HG03045 (cell line): ENCODE data around the gene GNAI3.

Experiments
- ATAC-seq: cut with Tn5 transposase; IDR thresholded peaks from one replicate; pipeline ENCODE4 v1.9.1; 2021; ENCODE audit warnings: mild to moderate bottlenecking, moderate library complexity; ENCODE audit not compliant: unreplicated experiment

GNAI3 gene

GRCh38 chr1:109548321-109549267 lies at the start of gene GNAI3:
Gene GNAI3 (plus strand): TSS chr1:109548615. CDS start chr1:109548721, 106 bp downstream.
- ATAC-seq, result peak; percentile 93

- no peak for ATAC-seq
Observed at GRCh38 chr1:109499081-109499480, 49.3 kb upstream of the GNAI3 start.

- no peak for ATAC-seq
Observed at GRCh38 chr1:109499661-109500536, 48.5 kb upstream of the GNAI3 start.

GRCh38 chr1:109500941-109501381 lies 47.5 kb upstream of the GNAI3 start:
- ATAC-seq, result no peak

- no peak for ATAC-seq
Observed at GRCh38 chr1:109501644-109502363, 46.6 kb upstream of the GNAI3 start.

- no peak for ATAC-seq
Observed at GRCh38 chr1:109502364-109502851, 46.0 kb upstream of the GNAI3 start.

GRCh38 chr1:109503935-109504334 lies 44.5 kb upstream of the GNAI3 start:
- no peak for ATAC-seq

- no peak for ATAC-seq
Observed at GRCh38 chr1:109504974-109505373, 43.4 kb upstream of the GNAI3 start.

- no peak for ATAC-seq
Observed at GRCh38 chr1:109508001-109508872, 40.2 kb upstream of the GNAI3 start.

- ATAC-seq, result no peak
Observed at GRCh38 chr1:109508873-109509175, 39.6 kb upstream of the GNAI3 start.

- no peak for ATAC-seq
Observed at GRCh38 chr1:109509176-109510134, 39.0 kb upstream of the GNAI3 start, which contains the start of gene AMIGO1. Gene AMIGO1 (minus strand): TSS chr1:109509727. CDS start chr1:109508912, 815 bp downstream.

- ATAC-seq, result no peak
Observed at GRCh38 chr1:109513110-109513710, 35.2 kb upstream of the GNAI3 start.

- ATAC-seq, result no peak
Observed at GRCh38 chr1:109514846-109515245, 33.6 kb upstream of the GNAI3 start.

GRCh38 chr1:109516872-109517271 lies 31.5 kb upstream of the GNAI3 start:
- ATAC-seq, result no peak

GRCh38 chr1:109517337-109517736 lies 31.1 kb upstream of the GNAI3 start:
- no peak for ATAC-seq

GRCh38 chr1:109521002-109521951 lies 27.1 kb upstream of the GNAI3 start:
- no peak for ATAC-seq

GRCh38 chr1:109522026-109522425 lies 26.4 kb upstream of the GNAI3 start:
- ATAC-seq, result no peak
